Activated T-cell treated with anti-CD3 and anti-CD28 coated beads for 4 hours (primary cell): ENCODE results near the gene PNPLA3.
"Not testable (repeated sequence)": the region's sequence is repeated elsewhere in the genome, so short reads cannot be mapped to it uniquely, and the experiment has no call there.

Source experiments
- DNase-seq: peaks from one replicate; pipeline ENCODE4 v3.0.0-alpha.2; 2020

The PNPLA3 gene

DNA sequence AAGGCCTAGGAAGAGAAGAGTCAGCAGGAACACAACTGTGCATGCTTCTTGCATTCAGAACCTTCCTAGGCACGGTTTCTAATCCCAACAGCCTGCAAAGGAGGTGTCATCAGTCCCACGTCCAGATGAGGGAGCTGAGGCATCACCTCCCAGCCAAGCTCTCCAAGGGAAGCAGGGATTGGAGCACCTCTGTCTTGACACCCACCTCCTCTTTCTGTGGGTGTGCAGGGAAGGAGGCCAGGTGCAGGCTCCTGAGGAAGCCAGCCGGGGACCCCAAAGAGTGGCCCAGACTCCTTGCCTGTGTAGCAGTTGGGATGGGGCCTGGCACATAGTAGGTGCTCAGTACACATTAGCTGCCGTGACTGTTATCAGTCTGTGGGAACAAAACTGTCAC is 33.7 kb upstream of the PNPLA3 start:
- no peak for DNase-seq

DNA sequence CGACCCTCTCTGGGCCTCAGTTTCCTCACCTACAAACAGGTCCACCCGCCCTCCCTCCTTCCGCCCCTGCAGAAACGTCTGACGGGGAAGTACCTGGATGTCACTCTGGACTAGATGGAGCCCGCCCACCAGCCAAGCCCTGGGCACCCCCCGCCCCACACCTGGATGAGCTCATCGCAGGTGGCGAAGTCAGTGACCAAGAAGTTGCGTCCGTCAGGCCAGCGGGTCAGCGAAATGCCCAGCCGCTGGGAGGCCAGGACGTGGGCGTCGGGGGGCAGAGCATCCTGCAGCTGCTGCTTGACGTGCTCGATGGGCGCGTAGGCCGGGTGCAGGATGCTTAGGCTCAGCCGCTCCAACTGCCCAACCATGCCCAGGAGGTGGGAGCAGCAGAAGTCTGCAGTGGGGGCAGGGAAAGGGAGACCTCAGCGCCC is 32.7 kb upstream of the PNPLA3 start:
- DNase-seq: no peak

DNA sequence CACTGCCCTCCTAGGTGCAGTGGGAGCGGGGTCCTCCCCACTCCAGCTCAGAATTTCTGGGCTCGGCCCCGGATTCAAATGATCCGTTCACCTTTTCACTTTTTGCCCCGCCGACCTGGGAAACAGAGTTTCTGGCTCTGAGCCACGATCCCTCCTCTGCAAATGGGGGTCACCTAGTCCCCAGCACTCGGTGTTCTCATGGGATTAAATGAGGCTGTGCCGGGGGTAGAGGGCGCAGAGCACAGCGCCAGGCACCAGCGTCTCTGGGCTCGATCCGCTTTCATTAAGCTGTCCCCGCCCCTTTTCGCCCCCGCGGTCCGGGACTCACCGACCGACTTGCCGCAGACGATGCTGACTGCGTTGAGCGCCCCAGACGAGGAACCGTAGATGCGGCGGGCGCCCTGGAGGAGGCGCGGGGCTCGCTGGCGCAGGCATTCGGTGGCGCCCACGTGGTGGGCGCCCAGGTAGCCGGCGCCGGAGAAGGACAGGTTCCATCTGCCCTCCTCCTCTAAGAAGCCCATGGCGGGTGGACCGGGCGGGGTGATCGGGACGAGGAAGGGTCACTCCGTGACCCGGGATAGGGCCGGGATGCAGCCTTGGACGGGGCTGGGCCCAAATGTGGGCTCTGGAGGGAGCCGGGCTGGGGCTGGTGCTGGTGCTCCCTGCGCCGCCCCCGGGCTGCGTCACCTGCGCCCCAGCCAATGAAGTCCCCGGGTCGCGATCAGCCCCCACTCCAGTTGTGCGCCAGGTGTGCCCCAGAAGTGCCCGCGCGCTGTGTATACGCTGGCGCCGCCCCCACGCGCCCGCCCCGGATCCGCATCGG is 32.0 kb upstream of the PNPLA3 start, which contains the start of gene PNPLA5:
PNPLA5 (minus strand) TSS at position 654 of the 823 bp plus-strand sequence; CDS start at position 521, 133 bp downstream.
- peak; percentile 6 for DNase-seq

DNA sequence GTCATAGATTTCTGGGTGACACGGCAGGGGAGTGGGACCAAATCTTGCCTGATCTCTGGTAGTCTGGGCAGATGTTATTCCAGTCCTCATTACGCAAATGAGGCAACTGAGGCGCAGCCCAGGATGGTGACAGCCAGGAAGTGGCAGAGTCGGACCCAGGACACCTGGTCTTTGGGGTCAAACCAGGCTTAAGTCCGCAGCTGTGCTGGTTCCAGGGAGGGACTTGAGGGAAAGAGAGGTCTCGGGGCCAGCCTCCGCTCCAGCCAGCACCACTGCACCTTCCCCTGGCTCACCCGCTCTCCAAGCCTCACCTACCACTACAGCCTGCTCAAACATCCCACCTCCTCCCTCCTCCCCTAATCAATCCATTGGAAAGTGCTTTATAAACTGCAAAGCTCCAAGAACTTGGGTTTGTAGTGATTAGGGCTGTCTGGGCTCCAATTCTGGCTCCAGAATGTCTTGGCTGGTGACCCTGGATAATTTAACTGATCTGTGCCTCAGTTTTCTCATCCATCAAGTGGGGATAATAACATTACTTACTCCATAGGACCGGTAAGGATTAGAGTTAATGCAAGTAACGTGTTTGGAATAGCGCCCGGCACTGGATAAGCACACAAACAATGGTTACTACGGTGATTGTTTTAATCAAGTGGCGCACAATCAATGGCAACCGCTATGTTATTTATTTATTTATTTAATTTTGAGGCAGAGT is 31.3 kb upstream of the PNPLA3 start:
- DNase-seq: no peak

DNA sequence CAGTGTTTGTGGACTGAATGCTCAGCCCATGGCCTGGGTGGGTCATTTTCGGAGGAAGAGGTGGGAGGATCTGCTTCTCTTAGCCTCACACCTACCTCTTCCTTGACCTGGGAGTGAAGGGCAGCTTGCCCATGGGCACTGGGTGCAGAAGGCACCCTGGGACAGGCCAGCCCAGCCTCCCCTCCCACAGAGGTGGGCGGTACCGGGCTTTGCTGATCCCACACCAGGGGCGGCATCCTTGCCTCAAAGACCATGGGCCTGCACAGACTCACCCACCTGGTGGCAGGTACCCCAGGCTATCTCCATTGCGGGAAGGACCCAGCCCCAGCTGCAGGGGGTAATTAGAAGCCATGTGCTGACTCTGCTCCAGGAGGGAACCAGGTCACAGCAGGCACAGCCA is 30.3 kb upstream of the PNPLA3 start:
- no peak for DNase-seq

DNA sequence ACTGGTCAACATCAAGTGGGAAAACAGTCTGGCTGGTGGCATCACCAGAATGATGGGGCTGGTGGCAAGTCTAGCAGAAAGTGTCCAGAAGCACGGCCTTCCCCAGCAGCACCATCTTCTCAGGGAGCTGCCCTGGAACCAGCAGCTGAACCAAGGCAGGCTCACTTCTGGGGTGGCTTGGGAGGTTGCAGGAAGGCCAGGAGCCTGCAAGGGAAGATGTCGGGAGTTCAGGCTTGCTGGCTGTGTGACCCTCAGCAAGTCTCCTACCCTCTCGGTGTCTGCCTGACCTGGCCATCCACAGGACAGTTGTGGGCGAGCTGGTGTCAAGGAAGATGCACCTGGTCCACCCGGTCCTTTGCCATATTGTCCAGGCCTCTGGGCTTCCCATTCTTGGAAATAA is 29.5 kb upstream of the PNPLA3 start:
- DNase-seq: no peak

DNA sequence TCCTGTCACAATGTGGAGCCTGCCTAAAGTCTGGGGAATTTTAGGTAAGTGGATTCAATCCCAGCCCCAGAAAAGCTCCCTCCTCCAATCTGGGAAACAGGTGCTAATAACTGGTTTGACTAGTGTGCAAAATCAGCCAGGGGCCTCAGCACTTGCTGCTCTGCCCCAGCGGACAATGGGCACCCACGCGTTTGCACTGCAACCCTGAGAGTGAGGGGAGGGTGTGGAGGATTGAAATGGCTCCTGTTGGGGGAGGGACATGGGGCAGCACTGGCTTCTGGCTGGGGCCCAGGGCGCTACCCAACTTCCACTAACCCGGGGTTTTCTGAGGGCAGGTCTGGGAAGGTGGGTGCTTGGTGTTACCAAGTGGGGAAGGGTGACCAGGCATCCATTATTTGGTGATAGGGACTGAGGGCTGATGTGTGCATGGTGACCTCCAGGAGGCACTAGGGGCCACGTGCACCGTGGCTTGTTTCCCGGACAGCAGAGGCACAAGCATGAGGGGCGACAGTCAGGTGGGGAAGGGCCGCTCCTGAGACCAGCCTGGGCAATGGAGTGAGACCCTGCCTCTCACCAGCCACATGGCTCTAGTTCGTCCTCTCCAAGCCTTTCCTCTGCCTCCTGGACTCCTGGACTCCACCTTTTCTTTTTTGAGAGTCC is 27.5 kb upstream of the PNPLA3 start:
- no peak for DNase-seq

DNA sequence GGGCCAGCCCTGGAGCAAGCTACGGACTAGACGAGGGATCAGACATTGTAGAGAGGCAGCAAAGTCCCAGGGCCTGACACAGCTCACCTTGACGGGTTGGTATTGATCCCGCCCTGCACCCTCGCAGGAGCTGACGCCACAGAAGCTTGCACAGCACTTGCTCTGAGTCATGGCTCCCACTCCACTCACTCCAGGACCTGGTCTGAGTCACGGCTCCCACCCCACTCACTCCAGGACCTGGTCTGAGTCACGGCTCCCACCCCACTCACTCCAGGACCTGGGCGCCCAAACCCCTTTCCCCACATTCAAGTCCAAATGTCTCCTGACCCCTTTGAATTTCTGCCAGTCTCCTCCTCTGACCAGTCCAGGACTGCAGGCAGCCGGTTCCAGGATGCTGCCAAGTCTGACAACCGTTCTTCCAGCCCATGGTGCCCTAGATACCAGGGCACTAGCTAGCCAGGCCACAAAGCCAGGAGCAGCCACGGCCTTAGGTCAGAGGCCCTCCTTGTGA is 25.8 kb upstream of the PNPLA3 start:
- DNase-seq: no peak

DNA sequence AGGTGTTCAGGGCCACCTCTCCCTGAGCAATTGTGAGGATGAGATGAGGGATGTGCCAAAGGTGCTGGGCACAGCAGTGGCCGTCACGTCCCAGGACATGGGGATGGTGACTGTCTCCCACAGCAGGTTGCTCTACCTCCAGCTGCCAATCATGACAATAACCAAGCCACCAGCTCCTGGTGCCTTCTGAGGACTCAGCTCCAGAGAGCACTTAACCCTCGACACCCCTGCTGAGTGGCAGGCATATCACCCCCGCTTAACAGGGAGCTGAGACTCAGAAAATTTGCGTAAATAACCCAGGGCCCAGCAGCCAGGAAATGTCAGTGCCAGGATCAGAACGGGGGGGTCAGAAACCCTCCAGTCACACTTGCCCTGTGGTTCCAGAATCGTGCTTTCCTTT is 23.4 kb upstream of the PNPLA3 start:
- DNase-seq: no peak

DNA sequence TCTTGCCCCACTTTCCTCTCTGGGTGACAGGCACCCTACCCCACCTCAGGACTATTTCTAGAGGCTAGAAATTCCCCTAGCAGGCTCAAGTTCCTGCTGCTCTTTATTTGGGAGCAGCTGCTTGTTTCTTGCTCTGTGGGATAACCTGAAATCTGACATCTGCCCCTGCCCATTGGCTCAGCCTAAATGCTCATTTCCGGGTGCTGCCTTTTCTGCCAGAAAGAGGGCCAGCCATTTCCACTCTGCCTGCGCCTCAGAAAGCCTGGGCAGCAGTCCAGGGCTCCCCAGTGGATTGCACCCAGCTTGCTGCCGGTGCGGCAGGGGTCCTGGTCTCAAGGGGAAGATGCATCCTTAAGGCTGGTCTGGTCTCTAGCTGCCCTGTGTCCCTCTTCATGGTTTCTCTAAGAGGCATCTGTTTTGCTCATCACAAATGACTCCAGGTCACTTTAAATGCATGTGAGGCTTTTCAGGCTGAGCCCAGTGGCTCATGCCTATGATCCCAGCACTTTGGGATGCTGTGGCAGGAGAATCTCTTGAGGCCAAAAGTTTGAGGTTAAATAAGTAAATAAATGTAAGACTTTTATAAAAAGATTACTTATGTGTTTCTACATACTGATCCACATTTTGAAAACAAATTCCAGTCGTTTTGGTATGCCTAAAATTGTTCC is 21.5 kb upstream of the PNPLA3 start:
- no peak for DNase-seq

DNA sequence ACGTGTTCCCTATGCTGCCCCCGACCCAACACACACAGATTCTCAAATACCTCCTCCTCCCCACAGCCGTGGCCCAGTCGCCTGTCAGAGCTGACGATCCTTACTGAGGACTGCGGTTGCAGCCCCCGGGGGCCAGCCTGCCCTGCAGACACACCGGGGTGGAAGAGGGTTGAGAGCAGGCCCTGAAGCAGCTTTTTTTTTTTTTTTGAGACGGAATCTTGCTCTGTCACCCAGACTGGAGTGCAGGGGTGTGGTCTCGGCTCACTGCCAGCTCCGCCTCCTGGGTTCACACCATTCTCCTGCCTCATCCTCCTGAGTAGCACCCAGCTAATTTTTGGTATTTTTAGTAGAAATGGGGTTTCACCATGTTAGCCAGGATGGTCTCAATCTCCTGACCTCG is 20.6 kb upstream of the PNPLA3 start:
- DNase-seq: not testable (repeated sequence)

DNA sequence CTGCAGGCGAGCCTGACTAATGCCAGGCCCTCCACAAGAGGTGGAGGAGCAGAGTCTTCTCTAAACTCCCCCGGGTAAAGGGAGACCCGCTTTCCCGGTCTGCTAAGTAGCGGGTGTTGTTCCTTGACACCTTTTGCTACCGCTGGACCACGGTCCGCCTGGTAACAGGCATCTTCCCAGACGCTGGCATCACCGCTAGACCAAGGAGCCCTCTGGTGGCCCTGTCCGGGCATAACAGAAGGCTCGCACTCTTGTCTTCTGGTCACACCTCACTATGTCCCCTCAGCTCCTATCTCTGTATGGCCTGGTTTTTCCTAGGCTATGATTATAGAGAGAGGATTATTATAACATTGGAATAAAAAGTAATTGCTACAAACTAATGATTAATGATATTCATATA is 19.2 kb upstream of the PNPLA3 start:
- DNase-seq: not testable (repeated sequence)

DNA sequence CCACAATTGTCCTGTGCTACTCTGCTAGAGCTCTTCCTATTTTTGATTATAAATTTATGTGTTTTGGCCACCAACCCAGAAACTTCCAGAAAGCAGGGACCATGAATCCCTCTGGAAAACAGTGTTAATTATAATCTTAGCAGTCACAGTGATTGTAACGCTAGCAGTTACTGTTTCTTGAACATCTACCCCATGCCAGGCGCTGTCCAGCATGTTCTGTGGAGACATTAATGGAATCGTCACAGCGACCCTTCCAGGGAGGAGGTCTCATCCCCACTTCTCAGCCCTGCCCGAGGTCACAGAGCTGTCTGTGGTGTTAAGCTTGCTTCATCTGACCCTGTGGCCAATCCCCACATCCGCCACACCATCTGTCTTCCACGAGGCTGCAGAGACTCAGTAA is 17.9 kb upstream of the PNPLA3 start:
- DNase-seq: no peak

DNA sequence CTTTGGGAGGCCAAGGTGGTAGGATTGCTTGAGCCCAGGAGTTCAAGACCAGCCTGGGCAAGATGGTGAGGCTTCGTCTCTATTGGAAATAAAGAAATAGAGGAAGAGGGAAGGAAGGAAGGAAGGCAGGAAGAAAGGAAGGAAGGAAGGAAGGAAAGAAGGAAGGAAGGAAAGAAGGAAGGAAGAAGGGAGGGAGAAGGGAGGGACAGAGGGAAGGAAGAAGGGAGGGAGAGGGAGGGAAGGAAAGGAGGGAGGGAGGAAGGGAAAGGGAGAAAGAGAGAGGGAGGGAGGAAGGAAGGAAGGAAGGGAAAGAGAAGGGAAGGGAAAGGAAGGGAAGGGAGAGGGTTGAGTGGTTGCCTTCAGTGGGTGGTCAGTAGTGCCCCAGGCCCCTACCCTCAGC is 13.9 kb upstream of the PNPLA3 start:
- no peak for DNase-seq

DNA sequence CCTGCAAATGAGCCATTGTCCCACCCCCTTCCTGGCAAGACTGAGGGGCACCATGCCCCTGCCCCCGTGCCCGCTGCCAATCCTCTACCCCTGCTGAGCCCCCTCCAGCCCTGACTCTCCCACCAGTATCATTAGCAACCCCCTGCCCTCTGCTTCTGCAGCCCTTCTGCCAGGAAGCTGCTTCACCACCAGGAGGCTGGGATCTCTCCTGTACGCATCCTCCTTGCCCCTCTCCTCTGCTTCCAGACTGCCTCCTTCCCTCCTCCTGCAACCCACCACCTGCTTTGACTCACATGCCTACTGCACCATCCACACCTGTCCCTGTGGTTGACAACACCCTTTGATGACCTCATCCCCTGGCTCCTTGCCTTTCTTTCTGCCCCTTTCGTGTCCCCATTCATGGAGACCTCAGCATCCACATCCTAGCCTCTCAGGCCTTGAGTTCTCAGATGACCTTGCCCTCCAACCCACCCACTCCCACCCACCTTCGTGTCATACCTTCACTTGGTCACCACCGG is 13.4 kb upstream of the PNPLA3 start:
- DNase-seq: no peak

DNA sequence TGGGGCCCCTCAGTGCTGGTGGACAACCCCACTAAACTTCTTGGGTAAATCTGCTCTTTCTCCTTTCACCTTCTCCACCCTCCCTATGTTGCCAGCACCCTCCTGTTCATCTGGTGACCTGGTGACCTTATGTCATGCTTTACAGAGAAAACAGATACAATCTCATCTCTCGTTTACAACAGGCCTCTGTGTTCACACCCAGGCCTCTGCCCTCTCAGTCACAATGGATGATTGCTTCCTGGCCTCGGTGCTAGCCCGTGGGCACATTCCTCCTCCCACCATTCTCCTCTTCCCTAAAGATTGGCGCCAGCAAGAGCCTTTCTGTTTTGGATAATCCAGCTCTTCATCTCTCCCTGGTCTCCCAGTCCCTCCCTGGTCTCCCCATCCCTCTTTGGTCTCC is 12.3 kb upstream of the PNPLA3 start:
- DNase-seq: no peak

DNA sequence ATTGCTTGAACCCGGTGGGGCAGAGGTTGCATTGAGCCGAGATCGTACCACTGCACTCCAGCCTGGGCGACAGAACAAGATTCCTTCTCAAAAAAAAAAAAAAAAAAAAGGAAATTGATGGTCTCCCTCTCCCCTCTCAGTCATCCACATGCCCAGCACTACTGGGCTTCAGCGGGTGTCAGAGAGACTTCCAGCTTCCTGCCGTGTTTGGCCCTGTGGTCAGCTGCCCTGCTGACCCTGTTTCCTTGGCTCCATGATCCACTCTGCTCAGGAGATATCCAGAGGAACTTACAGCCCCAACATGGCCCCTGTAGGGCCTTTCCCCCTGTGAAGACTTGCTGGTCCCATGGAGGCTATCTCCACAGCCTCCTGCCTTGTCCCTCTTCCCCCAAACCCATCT is 6.1 kb upstream of the PNPLA3 start:
- no peak for DNase-seq

DNA sequence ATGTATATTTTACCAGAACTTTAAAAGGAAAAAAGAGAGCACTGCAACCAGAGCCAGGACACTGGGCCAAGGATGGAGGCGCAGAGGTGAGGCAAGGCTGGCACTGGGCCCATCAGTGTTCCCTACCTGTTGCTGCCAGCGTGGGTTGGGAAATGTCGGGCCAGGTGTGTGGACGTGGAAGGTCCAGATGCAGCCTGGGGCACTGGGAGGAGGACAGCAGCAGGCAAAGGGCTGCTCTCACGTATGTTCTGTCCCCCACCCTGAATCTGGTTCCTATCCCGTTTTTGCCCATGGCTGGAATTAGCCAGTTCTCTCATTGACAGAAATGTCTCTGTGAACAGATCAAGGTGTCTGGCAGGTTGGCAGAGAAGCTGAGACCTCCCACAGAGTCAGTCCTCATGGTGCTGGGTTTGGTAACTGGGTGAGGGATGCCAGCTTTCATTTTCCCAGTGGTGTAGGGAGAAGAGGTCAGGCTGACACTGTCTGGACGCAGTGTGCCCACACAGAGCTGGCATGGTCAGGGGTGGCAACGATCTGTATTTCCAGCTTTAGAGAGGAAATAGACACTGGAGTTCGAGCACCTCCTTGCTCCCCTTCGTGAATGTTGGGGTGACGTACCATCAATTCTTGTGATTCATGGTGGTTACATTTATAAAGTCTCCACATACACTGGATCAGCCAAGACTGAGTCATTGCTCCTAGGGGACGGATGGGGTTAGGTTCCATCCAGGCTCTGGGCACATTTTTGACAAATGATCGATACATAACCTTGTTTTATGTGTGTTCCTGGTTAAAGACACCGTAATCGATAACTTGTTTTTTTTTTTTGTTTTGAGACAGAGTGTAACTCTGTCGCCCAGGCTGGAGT is 4.3 kb upstream of the PNPLA3 start:
- no peak for DNase-seq

DNA sequence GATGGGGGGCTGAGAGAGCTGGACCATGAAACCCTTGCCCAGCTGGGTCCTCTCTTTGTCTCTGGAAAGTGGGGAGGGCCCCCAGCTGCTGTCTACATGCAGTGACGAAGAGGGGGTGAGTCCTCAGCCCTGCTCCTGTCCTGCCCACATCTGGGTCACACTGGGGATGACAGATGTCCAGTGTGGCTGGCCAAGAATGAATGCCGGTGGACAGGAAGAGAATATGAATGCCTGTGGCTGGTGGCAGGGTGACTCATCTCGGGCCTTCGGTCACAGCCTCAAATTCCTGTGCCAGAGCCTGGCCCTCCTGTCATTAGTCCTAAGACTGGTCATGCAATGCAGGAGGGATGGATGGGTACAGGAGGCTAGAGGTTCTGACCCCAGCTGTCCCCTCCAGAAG is 2.2 kb upstream of the PNPLA3 start:
- no peak for DNase-seq

DNA sequence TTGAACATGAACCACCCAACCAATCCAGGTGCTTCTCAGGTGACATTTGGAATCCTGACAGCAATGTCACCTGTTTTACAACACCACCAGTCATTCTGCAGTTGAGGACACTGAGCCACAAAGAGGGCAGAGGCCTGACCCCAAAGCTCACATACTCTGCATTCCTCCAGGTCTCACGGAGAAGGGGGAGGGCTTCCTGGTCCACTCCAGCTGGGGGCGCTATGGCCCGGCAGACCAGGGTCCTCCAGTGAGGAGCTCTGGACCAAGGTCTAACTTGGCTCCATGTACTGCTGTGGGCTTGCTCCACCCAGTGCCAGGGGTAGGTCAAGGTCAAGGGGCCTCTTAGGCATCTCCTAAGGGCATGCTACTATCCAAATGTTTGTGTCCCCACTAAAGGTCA is 1.5 kb upstream of the PNPLA3 start:
- DNase-seq: no peak

DNA sequence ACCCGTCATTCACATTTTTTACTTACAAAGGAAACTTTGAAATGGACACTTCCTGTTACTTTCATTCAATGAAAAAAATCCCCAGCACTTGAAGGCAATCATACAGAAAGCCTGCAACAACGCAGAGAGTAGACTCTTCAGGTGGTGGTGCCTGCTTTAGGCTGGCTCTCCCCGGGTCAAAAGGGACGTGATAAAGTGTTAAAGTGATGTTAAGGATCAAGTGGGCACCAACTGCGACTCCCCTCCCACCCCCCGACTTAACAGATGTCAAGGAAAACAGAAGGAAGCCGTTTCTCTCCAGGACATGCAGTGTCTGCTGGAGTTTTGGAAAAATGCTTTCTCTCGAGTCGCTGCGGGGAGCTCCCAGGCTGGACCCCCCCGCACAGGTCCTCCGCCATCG is 414 bp upstream of the PNPLA3 start:
- no peak for DNase-seq

DNA sequence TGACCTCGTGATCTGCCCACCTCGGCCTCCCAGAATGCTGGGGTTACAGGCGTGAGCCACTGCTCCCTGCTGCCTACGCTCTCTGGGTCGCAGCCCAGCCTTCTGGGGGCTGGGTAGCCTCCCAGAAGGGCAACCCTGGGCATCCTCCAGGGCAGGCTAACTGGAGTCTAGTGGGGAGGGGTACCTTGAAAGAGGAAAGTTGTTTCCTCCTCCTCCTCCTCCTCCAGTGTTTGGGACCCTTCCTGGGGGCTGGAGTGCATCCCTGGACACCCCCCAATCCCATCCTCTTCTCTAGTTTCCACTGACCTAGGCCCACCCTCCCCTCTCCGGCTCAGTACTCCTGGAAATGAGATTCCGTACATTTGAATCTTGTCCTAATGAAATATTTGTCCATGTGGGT is 1.3 kb downstream of the PNPLA3 start:
- DNase-seq: no peak
